ENCODE data around the gene FGFR4. TPM values are rescaled to one million over a fixed set of nuclear protein-coding genes. Genes with fewer than 3 reads are reported as not detected.
A peak's percentile ranks its signal among the peaks of the same experiment; 100 is the strongest.

Gene FGFR4
- total RNA-seq, 4 donors from 2014 or later, result 0.68 to 5.9 (median 1.9) TPM

GRCh38 chr5:177081859-177082258 is 4.9 kb upstream of the FGFR4 start:
- TF ChIP-seq CTCF (IDR thresholded peaks at IDR 0.05), result no peak
- no peak for TF ChIP-seq POLR2A (IDR thresholded peaks at IDR 0.05)

GRCh38 chr5:177083357-177083756 is 3.4 kb upstream of the FGFR4 start:
- 16% methylated on average over 2 of the region's 4 CpGs; no CpG with 5 or more reads in 1 of the 2 donors for WGBS, 2 donors
- no peaks in the 10 kb centered on the region for H3K36me3 ChIP-seq
- H3K9me3 ChIP-seq, result no peaks in the 10 kb centered on the region
- no peak overlapping the region for H3K4me3 ChIP-seq
- H3K27me3 ChIP-seq, result peaks cover 0 to 40% (median 0%) of the 10 kb centered on the region in 4 donors
- intact Hi-C loops (cut with DNase I), result no loop called here
- no peak overlapping the region for H3K27ac ChIP-seq
- TF ChIP-seq CTCF (IDR thresholded peaks at IDR 0.05) (no peak), POLR2A (IDR thresholded peaks at IDR 0.05) (no peak)
- H3K4me1 ChIP-seq, result peaks cover 8 to 26% (median 10%) of the 10 kb centered on the region in 3 donors
- no peak for DNase-seq

More at GRCh38 chr5:177081859-177082258, 4.9 kb upstream of the FGFR4 start:
- Histone ChIP-seq H3K27ac (no peak overlapping the region), H3K27me3 (peaks cover 0 to 27% (median 0%) of the 10 kb centered on the region in 4 donors), H3K36me3 (no peaks in the 10 kb centered on the region), H3K4me3 (no peak overlapping the region), H3K4me1 (peaks cover 1 to 11% (median 1%) of the 10 kb centered on the region in 3 donors), H3K9me3 (no peaks in the 10 kb centered on the region)
- intact Hi-C loops (cut with DNase I), result no loop called here
- no peak for DNase-seq
- WGBS, 2 donors, result 78 to 91% methylated on average over 4 of the region's 10 CpGs

GRCh38 chr5:177084175-177084574 is 2.5 kb upstream of the FGFR4 start:
- H3K27me3 ChIP-seq, result peaks cover 0 to 42% (median 0%) of the 10 kb centered on the region in 4 donors
- no peaks in the 10 kb centered on the region for H3K36me3 ChIP-seq
- WGBS, 2 donors, result 37% methylated on average over 3 to 4 of the region's 4 CpGs
- no peak for TF ChIP-seq CTCF (IDR thresholded peaks at IDR 0.05)
- no peak for TF ChIP-seq POLR2A (IDR thresholded peaks at IDR 0.05)
- no peak for DNase-seq
- H3K4me3 ChIP-seq, result no peak overlapping the region
- no peaks in the 10 kb centered on the region for H3K9me3 ChIP-seq
- H3K27ac ChIP-seq, result no peak overlapping the region
- H3K4me1 ChIP-seq, result peaks cover 8 to 34% (median 10%) of the 10 kb centered on the region in 3 donors
- intact Hi-C loops (cut with DNase I), result no loop called here

- H3K9me3 ChIP-seq, result no peaks in the 10 kb centered on the region
- WGBS, 2 donors, result 32 to 43% methylated on average over 9 to 10 of the region's 13 CpGs
- H3K27me3 ChIP-seq, result peaks cover 0 to 42% (median 0%) of the 10 kb centered on the region in 4 donors
- DNase-seq, result no peak
- peak overlapping the region in 2 of 4 donors; percentile 56 to 75 for H3K4me3 ChIP-seq
- intact Hi-C loops (cut with DNase I), result no loop called here
- TF ChIP-seq CTCF (IDR thresholded peaks at IDR 0.05), result no peak
- TF ChIP-seq POLR2A (IDR thresholded peaks at IDR 0.05), result no peak
- peaks cover 8 to 47% (median 10%) of the 10 kb centered on the region in 3 donors for H3K4me1 ChIP-seq
- peak overlapping the region in 3 of 4 donors; percentile 9 to 68 (median 53) for H3K27ac ChIP-seq
- H3K36me3 ChIP-seq, result no peaks in the 10 kb centered on the region
Observed at GRCh38 chr5:177085985-177086653, 596 bp upstream of the FGFR4 start.

- peak overlapping the region in 2 of 4 donors; percentile 9 to 58 for H3K27ac ChIP-seq
- peaks cover 8 to 47% (median 10%) of the 10 kb centered on the region in 3 donors for H3K4me1 ChIP-seq
- intact Hi-C loops (cut with DNase I), result no loop called here
- H3K9me3 ChIP-seq, result no peaks in the 10 kb centered on the region
- peaks cover 0 to 35% (median 0%) of the 10 kb centered on the region in 4 donors for H3K27me3 ChIP-seq
- no peaks in the 10 kb centered on the region for H3K36me3 ChIP-seq
- H3K4me3 ChIP-seq, result peak overlapping the region; percentile 38 to 75 (median 48)
- TF ChIP-seq CTCF (IDR thresholded peaks at IDR 0.05), result no peak
- no peak for TF ChIP-seq POLR2A (IDR thresholded peaks at IDR 0.05)
- no peak for DNase-seq
- 53 to 64% methylated on average over 6 to 7 of the region's 23 CpGs for WGBS, 2 donors
Observed at GRCh38 chr5:177087398-177088005, 787 bp downstream of the FGFR4 start.

Data from esophagus squamous epithelium (tissue), 5 donors.